Activated CD4-positive, CD25-positive, alpha-beta regulatory T cell treated with anti-CD3 and anti-CD28 coated beads, Interleukin-2, amount 50 U/mL, for 72 hours (primary cell): Measurements from ENCODE around the gene EDARADD.
"Not testable (repeated sequence)": the region's sequence is repeated elsewhere in the genome, so short reads cannot be mapped to it uniquely, and the experiment has no call there.

Source experiments
- DNase-seq: peaks from one replicate; pipeline ENCODE4 v3.0.0; 2021

EDARADD gene

GRCh38 chr1:236491469-236492136 is 97.5 kb downstream of the EDARADD start:
- DNase-seq: no peak

GRCh38 chr1:236492378-236492777 is 98.3 kb downstream of the EDARADD start:
- DNase-seq: no peak

GRCh38 chr1:236494082-236494481 is 100.0 kb downstream of the EDARADD start:
- no peak for DNase-seq

GRCh38 chr1:236494586-236495466 is 100.7 kb downstream of the EDARADD start:
- no peak for DNase-seq

- no peak for DNase-seq
These were observed 101.5 kb downstream of the EDARADD start for GRCh38 chr1:236495467-236496112.

- no peak for DNase-seq
These were observed 103.8 kb downstream of the EDARADD start for GRCh38 chr1:236497908-236498307.

GRCh38 chr1:236501093-236501492 is 107.0 kb downstream of the EDARADD start:
- no peak for DNase-seq

- DNase-seq: no peak
These were observed 108.5 kb downstream of the EDARADD start for GRCh38 chr1:236502579-236502971.

- DNase-seq: no peak
These were observed 109.0 kb downstream of the EDARADD start for GRCh38 chr1:236502972-236503639.

- not testable (repeated sequence) for DNase-seq
These were observed 110.3 kb downstream of the EDARADD start for GRCh38 chr1:236504338-236504737.

GRCh38 chr1:236507022-236507700 is 113.1 kb downstream of the EDARADD start:
- no peak for DNase-seq

- no peak for DNase-seq
These were observed 114.5 kb downstream of the EDARADD start for GRCh38 chr1:236508593-236509027.

- no peak for DNase-seq
These were observed 115.1 kb downstream of the EDARADD start for GRCh38 chr1:236509203-236509602.

- DNase-seq: no peak
These were observed 115.7 kb downstream of the EDARADD start for GRCh38 chr1:236509647-236510401.

- DNase-seq: no peak
These were observed 117.8 kb downstream of the EDARADD start for GRCh38 chr1:236511735-236512418.

- DNase-seq: no peak
These were observed 120.8 kb downstream of the EDARADD start for GRCh38 chr1:236514703-236515442.

- no peak for DNase-seq
These were observed 121.4 kb downstream of the EDARADD start for GRCh38 chr1:236515443-236515958.

- DNase-seq: no peak
These were observed 123.0 kb downstream of the EDARADD start for GRCh38 chr1:236516929-236517704.

- no peak for DNase-seq
These were observed 124.2 kb downstream of the EDARADD start for GRCh38 chr1:236518322-236518721.
